ENCODE measurements around the gene ITFG1.

Gene ITFG1

GRCh38 chr16:47276522-47276921, 184.3 kb downstream of the ITFG1 start:
- no peak for DNase-seq (ENCODE audit: low spot score)
- TF ChIP-seq, protein P1, sequence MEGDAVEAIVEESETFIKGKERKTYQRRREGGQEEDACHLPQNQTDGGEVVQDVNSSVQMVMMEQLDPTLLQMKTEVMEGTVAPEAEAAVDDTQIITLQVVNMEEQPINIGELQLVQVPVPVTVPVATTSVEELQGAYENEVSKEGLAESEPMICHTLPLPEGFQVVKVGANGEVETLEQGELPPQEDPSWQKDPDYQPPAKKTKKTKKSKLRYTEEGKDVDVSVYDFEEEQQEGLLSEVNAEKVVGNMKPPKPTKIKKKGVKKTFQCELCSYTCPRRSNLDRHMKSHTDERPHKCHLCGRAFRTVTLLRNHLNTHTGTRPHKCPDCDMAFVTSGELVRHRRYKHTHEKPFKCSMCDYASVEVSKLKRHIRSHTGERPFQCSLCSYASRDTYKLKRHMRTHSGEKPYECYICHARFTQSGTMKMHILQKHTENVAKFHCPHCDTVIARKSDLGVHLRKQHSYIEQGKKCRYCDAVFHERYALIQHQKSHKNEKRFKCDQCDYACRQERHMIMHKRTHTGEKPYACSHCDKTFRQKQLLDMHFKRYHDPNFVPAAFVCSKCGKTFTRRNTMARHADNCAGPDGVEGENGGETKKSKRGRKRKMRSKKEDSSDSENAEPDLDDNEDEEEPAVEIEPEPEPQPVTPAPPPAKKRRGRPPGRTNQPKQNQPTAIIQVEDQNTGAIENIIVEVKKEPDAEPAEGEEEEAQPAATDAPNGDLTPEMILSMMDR (IDR thresholded peaks at IDR 0.05; ENCODE audit: extremely low read depth, missing control alignments): no peak

GRCh38 chr16:47262938-47263337, 197.9 kb downstream of the ITFG1 start:
- no peak for DNase-seq (ENCODE audit: low spot score)
- TF ChIP-seq, protein P1 (IDR thresholded peaks at IDR 0.05; ENCODE audit: extremely low read depth, missing control alignments): no peak

- TF ChIP-seq, protein P1 (IDR thresholded peaks at IDR 0.05; ENCODE audit: extremely low read depth, missing control alignments): no peak
- no peak for DNase-seq (ENCODE audit: low spot score)
Measured at GRCh38 chr16:47260503-47260902, 200.4 kb downstream of the ITFG1 start.

- TF ChIP-seq, protein P1 (IDR thresholded peaks at IDR 0.05; ENCODE audit: extremely low read depth, missing control alignments): peak; percentile 21
- peak; percentile 9 for DNase-seq (ENCODE audit: low spot score)
Measured at GRCh38 chr16:47258874-47259461, 201.9 kb downstream of the ITFG1 start.

GRCh38 chr16:47254756-47255155, 206.1 kb downstream of the ITFG1 start:
- DNase-seq (ENCODE audit: low spot score): no peak
- TF ChIP-seq, protein P1 (IDR thresholded peaks at IDR 0.05; ENCODE audit: extremely low read depth, missing control alignments): no peak

- TF ChIP-seq, protein P1 (IDR thresholded peaks at IDR 0.05; ENCODE audit: extremely low read depth, missing control alignments): no peak
- no peak for DNase-seq (ENCODE audit: low spot score)
Measured at GRCh38 chr16:47250983-47251382, 209.9 kb downstream of the ITFG1 start.

DNA sequence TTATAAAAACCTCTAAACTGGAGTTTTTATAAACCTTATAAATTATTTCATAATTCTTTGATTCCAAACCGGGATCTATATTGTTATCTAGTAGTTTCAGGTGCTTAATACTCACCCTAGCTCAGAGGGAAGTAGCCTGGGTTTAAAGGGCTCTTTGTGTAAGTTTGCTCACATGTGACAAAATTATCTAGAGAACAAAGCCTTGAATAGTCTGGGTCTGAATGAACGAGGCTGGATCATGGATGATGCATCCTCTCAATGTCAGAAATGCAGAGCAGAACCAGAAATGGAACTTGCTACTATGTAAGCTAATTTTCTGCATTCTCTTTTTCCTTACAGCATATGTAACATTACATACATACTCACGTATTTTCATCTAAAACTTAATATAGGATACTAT, 213.2 kb downstream of the ITFG1 start:
- TF ChIP-seq, protein P1 (IDR thresholded peaks at IDR 0.05; ENCODE audit: extremely low read depth, missing control alignments): no peak
- no peak for DNase-seq (ENCODE audit: low spot score)

All from GM20000 (cell line).